HPDE6-E6E7 (cell line): ENCODE measurements around the gene UNC5C.
"Not testable (repeated sequence)": the region's sequence is repeated elsewhere in the genome, so short reads cannot be mapped to it uniquely, and the experiment has no call there.

Experiments used
- DNase-seq: peaks from one replicate; pipeline ENCODE4 v3.0.0; 2011; ENCODE audit warnings: missing footprints; ENCODE audit errors: extremely low spot score

UNC5C gene

GRCh38 chr4:95181996-95182306, 366.8 kb downstream of the UNC5C start:
- DNase-seq = no peak

GRCh38 chr4:95181243-95181995, 367.4 kb downstream of the UNC5C start:
- DNase-seq = no peak

GRCh38 chr4:95180531-95181242, 368.1 kb downstream of the UNC5C start:
- DNase-seq = no peak

- DNase-seq = no peak
Measured at GRCh38 chr4:95178938-95179337, 369.8 kb downstream of the UNC5C start.

GRCh38 chr4:95171377-95171776, 377.4 kb downstream of the UNC5C start:
- not testable (repeated sequence) for DNase-seq

GRCh38 chr4:95170176-95170575, 378.6 kb downstream of the UNC5C start:
- no peak for DNase-seq

- no peak for DNase-seq
Measured at GRCh38 chr4:95167805-95168204, 381.0 kb downstream of the UNC5C start.

- DNase-seq = peak; percentile 36
Measured at GRCh38 chr4:95165926-95166524, 382.7 kb downstream of the UNC5C start.

GRCh38 chr4:95162867-95163266, 385.9 kb downstream of the UNC5C start:
- DNase-seq = no peak

- no peak for DNase-seq
Measured at GRCh38 chr4:95161781-95162469, 386.8 kb downstream of the UNC5C start.

- DNase-seq = no peak
Measured at GRCh38 chr4:95159384-95159783, 389.4 kb downstream of the UNC5C start.

- DNase-seq = no peak
Measured at GRCh38 chr4:95158626-95159025, 390.1 kb downstream of the UNC5C start.

- DNase-seq = no peak
Measured at GRCh38 chr4:95158045-95158444, 390.7 kb downstream of the UNC5C start.

- no peak for DNase-seq
Measured at GRCh38 chr4:95157596-95157995, 391.2 kb downstream of the UNC5C start.

GRCh38 chr4:95156452-95156765, 392.4 kb downstream of the UNC5C start:
- no peak for DNase-seq

GRCh38 chr4:95155759-95156451, 392.9 kb downstream of the UNC5C start:
- no peak for DNase-seq

GRCh38 chr4:95153182-95153581, 395.6 kb downstream of the UNC5C start:
- no peak for DNase-seq

- DNase-seq = no peak
Measured at GRCh38 chr4:95151255-95151654, 397.5 kb downstream of the UNC5C start.

GRCh38 chr4:95142932-95143331, 405.8 kb downstream of the UNC5C start:
- no peak for DNase-seq

GRCh38 chr4:95141361-95141760, 407.4 kb downstream of the UNC5C start:
- DNase-seq = no peak

GRCh38 chr4:95139424-95139823, 409.3 kb downstream of the UNC5C start:
- not testable (repeated sequence) for DNase-seq

GRCh38 chr4:95134016-95134415, 414.8 kb downstream of the UNC5C start:
- not testable (repeated sequence) for DNase-seq
